Astrocyte (in vitro differentiated cells and primary cell): Measurements from ENCODE around the gene TNFSF10. TPM values are rescaled to one million over a fixed set of nuclear protein-coding genes. Genes with fewer than 3 reads are reported as not detected.
"Not testable (repeated sequence)": the region's sequence is repeated elsewhere in the genome, so short reads cannot be mapped to it uniquely, and the experiment has no call there.

ENCODE experiments used
- DNase-seq: peaks from one replicate; pipeline ENCODE4 v3.0.0-alpha.2; 2010; ENCODE audit warnings: low read depth
- FAIRE-seq: peaks from 2 replicates; lab custom pipeline; 2011; peaks lifted over from hg19 to GRCh38; lab: Jason Lieb, UNC
- H2AFZ ChIP-seq: 2 replicates; pipeline ENCODE4 v1.6.0; 2012; ENCODE audit warnings: low read depth, low read length, inconsistent platforms
- H3K27ac ChIP-seq: 2 replicates; pipeline ENCODE4 v1.5.1; 2011; ENCODE audit warnings: low read depth, low read length, inconsistent platforms
- H3K27me3 ChIP-seq: 2 replicates; pipeline ENCODE4 v1.6.0; 2011; ENCODE audit warnings: low read length, inconsistent platforms; ENCODE audit not compliant: insufficient read depth
- H3K36me3 ChIP-seq: 2 replicates; pipeline ENCODE4 v1.5.1; 2011; ENCODE audit warnings: low read length, inconsistent platforms; ENCODE audit not compliant: insufficient read depth
- H3K4me1 ChIP-seq: 2 replicates; pipeline ENCODE4 v1.5.1; 2011; ENCODE audit warnings: low read length, inconsistent platforms; ENCODE audit not compliant: insufficient read depth
- H3K4me2 ChIP-seq: 2 replicates; pipeline ENCODE4 v1.6.0; 2012; ENCODE audit warnings: low read length, inconsistent platforms
- H3K4me3 ChIP-seq: 2 replicates; pipeline ENCODE4 v1.5.1; 2011; ENCODE audit warnings: low read depth, mild to moderate bottlenecking, low read length, inconsistent platforms; ENCODE audit not compliant: insufficient read depth
- H3K79me2 ChIP-seq: 2 replicates; pipeline ENCODE4 v1.6.0; 2012; ENCODE audit warnings: mild to moderate bottlenecking, low read length, inconsistent platforms; ENCODE audit not compliant: insufficient read depth
- H3K9ac ChIP-seq: 2 replicates; pipeline ENCODE4 v1.6.0; 2012; ENCODE audit warnings: mild to moderate bottlenecking, low read length, inconsistent platforms
- H3K9me3 ChIP-seq: 2 replicates; pipeline ENCODE4 v1.5.1; 2012; ENCODE audit warnings: low read depth, mild to moderate bottlenecking, low read length, inconsistent platforms; ENCODE audit not compliant: insufficient read depth
- H4K20me1 ChIP-seq: 2 replicates; pipeline ENCODE4 v1.6.0; 2012; ENCODE audit warnings: low read length, inconsistent platforms; ENCODE audit not compliant: insufficient read depth
- H3K27ac Mint-ChIP-seq: one replicate; pipeline ENCODE4 v1.8.0; 2021; ENCODE audit warnings: mild to moderate bottlenecking, mixed read lengths; ENCODE audit not compliant: unreplicated experiment
- H3K27me3 Mint-ChIP-seq: one replicate; pipeline ENCODE4 v1.8.0; 2021; ENCODE audit warnings: low read depth, mixed read lengths; ENCODE audit not compliant: unreplicated experiment
- H3K36me3 Mint-ChIP-seq: one replicate; pipeline ENCODE4 v1.8.0; 2021; ENCODE audit warnings: low read depth, mixed read lengths; ENCODE audit not compliant: unreplicated experiment
- H3K4me1 Mint-ChIP-seq: one replicate; pipeline ENCODE4 v1.8.0; 2021; ENCODE audit warnings: low read depth, mixed read lengths; ENCODE audit not compliant: unreplicated experiment
- H3K4me3 Mint-ChIP-seq: one replicate; pipeline ENCODE4 v1.8.0; 2021; ENCODE audit warnings: mild to moderate bottlenecking, moderate library complexity, mixed read lengths; ENCODE audit not compliant: unreplicated experiment
- H3K9me3 Mint-ChIP-seq: one replicate; pipeline ENCODE4 v1.8.0; 2021; ENCODE audit warnings: mild to moderate bottlenecking, mixed read lengths; ENCODE audit not compliant: unreplicated experiment
- CTCF ChIP-seq: IDR thresholded peaks from 2 replicates; pipeline ENCODE4 v1.5.1; 2011; ENCODE audit warnings: low read depth, mild to moderate bottlenecking, inconsistent platforms, low read length, moderate library complexity; ENCODE audit not compliant: insufficient read depth
- EZH2 ChIP-seq: IDR thresholded peaks from 2 replicates; pipeline ENCODE4 v1.6.1; 2012; ENCODE audit warnings: mild to moderate bottlenecking, low read length, inconsistent platforms; ENCODE audit not compliant: insufficient read depth
- total RNA-seq: library from RNA; stranded (reverse); gene quantifications from 2 replicates; pipeline ENCODE4 v1.2.1, GENCODE V29; 2021

The TNFSF10 gene
- total RNA-seq, 1 donor from 2014 or later: 1.8 TPM

DNA sequence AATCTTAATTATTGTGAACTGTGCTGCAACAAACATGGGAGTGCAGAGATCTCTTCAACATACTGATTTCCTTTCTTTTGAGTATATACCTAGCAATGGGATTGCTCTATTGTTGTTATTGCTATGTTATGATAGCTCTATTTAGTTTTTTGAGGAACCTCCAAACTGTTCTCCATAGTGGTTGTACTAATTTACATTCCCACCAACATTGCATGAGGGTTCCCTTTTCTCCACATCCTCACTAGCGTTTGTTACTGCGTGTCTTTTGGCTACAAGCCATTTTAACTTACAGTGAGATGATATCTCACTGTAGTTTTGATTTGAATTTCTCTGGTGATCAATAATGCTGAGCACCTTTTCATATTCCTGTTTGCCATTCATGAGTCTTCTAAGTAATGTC, 45.5 kb upstream of the TNFSF10 start:
- no peaks in the 10 kb centered on the region for H3K36me3 Mint-ChIP-seq
- Histone ChIP-seq H4K20me1 (no peaks in the 10 kb centered on the region), H3K36me3 (no peaks in the 10 kb centered on the region), H3K9ac (no peak overlapping the region), H3K4me3 (no peak overlapping the region), H3K79me2 (no peaks in the 10 kb centered on the region), H3K4me1 (peaks cover 5% of the 10 kb centered on the region), H3K9me3 (no peaks in the 10 kb centered on the region), H2AFZ (no peak overlapping the region), H3K27ac (no peak overlapping the region), H3K27me3 (no peaks in the 10 kb centered on the region), H3K4me2 (no peak overlapping the region)
- H3K9me3 Mint-ChIP-seq: peaks cover 14% of the 10 kb centered on the region
- DNase-seq (no peak), FAIRE-seq (no peak)
- H3K4me1 Mint-ChIP-seq: peaks cover 4% of the 10 kb centered on the region
- H3K4me3 Mint-ChIP-seq: no peak overlapping the region
- H3K27me3 Mint-ChIP-seq: no peaks in the 10 kb centered on the region
- no peak overlapping the region for H3K27ac Mint-ChIP-seq
- TF ChIP-seq EZH2 (no peak), CTCF (no peak)

GRCh38 chr3:172566785-172567184, 43.6 kb upstream of the TNFSF10 start:
- H3K4me3 Mint-ChIP-seq, H3K27ac Mint-ChIP-seq, H3K27ac ChIP-seq, H3K36me3 Mint-ChIP-seq, H4K20me1 ChIP-seq, H2AFZ ChIP-seq, H3K36me3 ChIP-seq, H3K79me2 ChIP-seq, H3K4me3 ChIP-seq, H3K27me3 Mint-ChIP-seq, H3K4me2 ChIP-seq, H3K27me3 ChIP-seq, DNase-seq, FAIRE-seq, H3K9me3 ChIP-seq, H3K9ac ChIP-seq: not testable (repeated sequence)
- peaks cover 17% of the 10 kb centered on the region for H3K4me1 ChIP-seq
- Mint-ChIP-seq H3K4me1 (peaks cover 15% of the 10 kb centered on the region), H3K9me3 (peaks cover 10% of the 10 kb centered on the region)

- no peak overlapping the region for H3K27ac ChIP-seq
- Mint-ChIP-seq H3K27me3 (no peaks in the 10 kb centered on the region), H3K27ac (no peak overlapping the region), H3K36me3 (no peaks in the 10 kb centered on the region), H3K9me3 (peaks cover 7% of the 10 kb centered on the region), H3K4me1 (peaks cover 15% of the 10 kb centered on the region), H3K4me3 (no peak overlapping the region)
- no peak overlapping the region for H3K9ac ChIP-seq
- no peak for TF ChIP-seq CTCF
- TF ChIP-seq EZH2: no peak
- FAIRE-seq (no peak), DNase-seq (no peak)
- no peaks in the 10 kb centered on the region for H3K9me3 ChIP-seq
- H3K4me1 ChIP-seq: peaks cover 17% of the 10 kb centered on the region
- H3K36me3 ChIP-seq: no peaks in the 10 kb centered on the region
- no peaks in the 10 kb centered on the region for H3K27me3 ChIP-seq
- H4K20me1 ChIP-seq: no peaks in the 10 kb centered on the region
- no peak overlapping the region for H3K4me2 ChIP-seq
- no peak overlapping the region for H3K4me3 ChIP-seq
- no peak overlapping the region for H2AFZ ChIP-seq
- H3K79me2 ChIP-seq: no peaks in the 10 kb centered on the region
Measured at GRCh38 chr3:172564499-172564898, 41.3 kb upstream of the TNFSF10 start.
